GM18861 (cell line): ENCODE data around the gene NEU1.
"Not testable (repeated sequence)": the region's sequence is repeated elsewhere in the genome, so short reads cannot be mapped to it uniquely, and the experiment has no call there.

ENCODE experiments used
- ATAC-seq: cut with Tn5 transposase; IDR thresholded peaks from one replicate; pipeline ENCODE4 v1.9.1; 2021; ENCODE audit not compliant: unreplicated experiment

Gene NEU1

DNA sequence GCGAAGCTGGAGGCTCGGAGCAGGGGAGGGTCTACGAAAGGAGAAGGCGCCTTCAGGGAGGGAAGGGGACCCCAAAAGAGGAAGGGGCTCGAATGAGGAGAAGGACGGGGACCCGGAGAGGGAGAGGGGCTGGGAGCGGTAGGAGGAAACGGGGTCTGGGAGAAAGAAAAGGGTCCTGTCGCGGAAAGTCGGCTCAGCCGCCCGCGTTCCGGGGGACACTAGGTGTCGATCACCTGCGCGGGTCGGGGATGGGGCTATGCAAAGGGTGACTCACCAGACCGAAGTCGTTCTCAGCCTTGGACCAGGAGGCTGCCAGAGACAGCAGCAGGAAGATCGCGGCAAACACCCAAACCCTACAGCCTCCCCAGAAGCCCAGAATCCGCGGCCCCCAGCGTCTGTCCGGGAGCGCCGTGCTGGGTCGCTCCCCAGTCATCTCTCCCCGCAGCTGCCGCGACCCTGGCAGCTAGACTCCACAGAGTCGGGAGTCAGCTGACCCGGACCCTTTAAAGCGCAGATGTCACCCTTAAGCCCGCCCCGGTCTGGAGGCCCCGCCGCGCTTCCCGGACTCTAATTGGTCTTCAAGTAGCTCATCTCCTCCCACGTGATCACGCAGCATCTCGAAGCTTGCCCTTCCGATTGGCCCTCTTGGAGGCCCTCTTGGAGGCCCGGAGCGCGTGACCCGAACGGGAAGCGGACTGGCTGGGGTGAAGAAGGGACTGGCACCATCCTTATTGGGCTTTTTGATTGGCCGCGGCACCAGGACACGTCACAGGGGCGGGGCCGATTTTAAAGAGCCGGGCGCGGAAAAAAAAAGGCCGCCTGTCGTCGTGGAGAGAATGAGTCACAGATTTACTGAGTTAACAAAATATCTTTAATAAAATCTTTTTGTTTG, at the start of gene NEU1:
NEU1 (minus strand) TSS at position 478 of the 892 bp plus-strand sequence; CDS start at position 433, 45 bp downstream.
- peak; percentile 88 for ATAC-seq

DNA sequence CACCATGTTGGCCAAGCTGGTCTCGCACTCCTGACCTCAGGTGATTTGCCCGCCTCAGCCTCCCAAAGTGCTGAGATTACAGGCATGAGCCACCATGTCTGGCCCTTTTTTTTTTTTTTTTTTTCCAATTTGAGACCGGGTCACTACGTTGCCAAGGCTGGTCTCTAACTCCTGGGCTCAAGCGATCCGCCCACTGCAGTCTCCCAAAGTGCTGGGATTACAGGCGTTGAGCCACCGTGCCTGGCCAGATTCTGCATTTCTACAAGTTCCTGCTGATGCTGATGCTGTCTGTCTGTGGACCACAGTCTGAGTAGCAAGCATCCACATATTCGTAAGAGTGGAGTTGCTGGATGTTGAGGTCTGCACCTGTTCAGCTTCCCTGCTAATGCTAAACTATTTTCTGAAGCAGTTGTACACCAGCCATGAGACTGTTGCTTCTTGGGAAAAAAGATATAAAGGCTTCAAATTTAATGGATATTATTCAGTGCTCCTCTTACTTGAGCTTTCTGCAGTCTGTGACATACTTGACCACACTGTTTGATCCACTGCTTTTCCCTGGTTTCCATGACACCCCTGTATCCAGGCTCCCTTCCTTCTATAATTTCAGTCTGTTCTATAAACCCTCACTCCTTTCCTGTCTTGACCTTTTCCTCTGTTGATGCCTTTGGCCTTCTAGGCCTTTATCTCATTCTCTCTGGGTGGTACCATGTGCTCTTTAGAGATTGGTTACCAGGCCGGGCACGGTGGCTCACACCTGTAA, 49.4 kb upstream of the NEU1 start:
- ATAC-seq = no peak

DNA sequence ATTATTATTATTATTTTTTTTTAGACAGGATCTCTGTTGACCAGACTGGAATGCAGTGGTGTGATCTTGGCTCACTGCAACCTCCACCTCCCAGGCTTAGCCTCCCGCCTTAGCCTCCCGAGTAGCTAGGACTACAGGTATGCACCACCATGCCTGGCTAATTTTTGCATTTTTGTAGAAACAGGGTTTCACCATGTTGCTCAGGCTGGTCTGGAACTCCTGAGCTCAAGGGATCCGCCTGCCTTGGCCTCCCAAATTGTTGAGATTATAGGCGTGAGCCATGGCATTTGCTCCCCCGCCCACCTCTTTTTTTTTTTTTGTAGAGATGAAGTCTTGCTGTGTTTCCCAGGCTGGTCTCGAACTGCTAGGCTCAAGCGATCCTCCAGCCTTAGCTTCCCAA, 46.7 kb upstream of the NEU1 start:
- ATAC-seq = not testable (repeated sequence)

DNA sequence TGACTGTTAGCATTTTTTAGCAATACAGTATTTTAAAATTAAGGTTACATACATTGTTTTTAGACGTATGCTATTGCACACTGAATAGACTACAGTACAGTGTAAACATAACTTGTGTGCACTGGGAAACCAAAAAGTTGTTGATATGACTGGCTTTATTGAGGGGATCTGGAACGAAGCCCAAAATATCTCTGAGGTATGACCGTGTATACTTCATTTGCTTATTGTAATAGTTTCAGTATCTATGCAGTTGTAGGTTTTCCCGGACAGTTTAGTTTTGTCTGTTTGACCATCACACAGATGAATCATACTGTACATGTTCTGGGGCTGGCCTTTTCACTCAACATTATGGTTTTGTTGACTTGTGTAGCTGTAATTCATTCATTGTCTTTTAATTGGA, 46.2 kb upstream of the NEU1 start:
- peak; percentile 83 for ATAC-seq

DNA sequence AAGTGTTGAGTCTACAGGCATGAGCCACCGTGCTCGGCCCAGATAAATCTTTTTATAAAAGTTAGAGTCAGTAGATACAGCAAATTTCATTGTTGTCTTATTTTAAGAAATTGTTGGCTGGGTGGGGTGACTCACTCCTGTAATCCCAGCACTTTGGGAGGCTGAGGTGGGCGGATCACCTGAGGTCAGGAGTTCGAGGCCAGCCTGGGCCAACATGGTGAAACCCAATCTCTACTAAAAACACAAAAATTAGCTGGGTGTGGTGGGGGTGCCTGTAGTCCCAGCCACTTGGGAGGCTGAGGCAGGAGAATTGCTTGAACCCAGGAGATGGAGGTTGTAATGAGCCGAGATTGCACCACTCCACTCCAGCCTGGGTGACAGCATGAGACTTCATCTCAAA, 45.6 kb upstream of the NEU1 start:
- not testable (repeated sequence) for ATAC-seq

DNA sequence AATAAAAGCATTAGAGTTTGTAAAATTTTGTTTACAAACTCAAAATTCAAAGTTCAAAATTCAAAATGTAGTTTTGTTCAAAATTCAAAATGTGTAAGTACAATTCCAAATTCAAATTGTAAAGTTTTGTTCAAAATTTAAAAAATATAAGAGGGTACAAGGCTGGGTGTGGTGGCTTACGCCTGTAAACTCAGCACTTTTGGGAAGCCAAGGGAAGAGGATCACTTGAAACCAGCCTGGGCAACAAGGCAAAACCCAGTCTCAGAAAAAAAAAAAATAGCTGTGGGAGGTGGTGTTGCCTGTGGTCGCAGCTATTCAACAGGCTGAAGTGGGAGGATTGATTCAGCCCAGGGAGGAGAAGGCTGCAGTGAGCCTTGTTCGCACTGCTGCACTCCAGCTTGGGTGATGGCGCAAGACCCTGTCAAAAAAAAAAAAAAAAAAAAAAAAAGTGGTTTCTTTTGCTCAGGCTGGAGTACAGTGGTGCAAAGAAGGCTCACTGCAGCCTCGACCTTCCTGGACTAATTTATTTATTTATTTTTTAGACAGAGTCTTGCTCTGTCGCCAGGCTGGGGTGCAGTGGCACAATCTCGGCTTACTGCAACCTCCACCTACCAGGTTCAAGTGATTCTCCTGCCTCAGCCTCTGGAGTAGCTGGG, 44.7 kb upstream of the NEU1 start:
- no peak for ATAC-seq

DNA sequence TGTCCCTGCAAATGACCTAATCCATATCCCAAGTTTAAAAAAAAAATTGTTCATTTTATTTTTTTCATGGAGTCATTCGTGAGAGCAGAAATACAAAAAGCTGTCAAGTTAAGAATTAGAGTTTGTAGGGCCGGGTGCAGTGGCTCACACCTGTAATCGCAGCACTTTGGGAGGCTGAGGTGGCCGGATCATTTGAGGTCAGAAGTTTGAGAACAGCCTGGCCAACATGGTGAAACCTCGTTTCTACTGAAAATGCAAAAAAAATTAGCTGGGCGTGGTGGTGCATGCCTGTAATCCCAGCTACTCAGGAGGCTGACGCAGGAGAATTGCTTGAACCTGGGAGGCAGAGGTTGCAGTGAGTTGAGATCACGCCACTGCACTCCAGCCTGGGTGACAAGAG, 44.1 kb upstream of the NEU1 start:
- not testable (repeated sequence) for ATAC-seq

- no peak for ATAC-seq
Measured at GRCh38 chr6:31906122-31906521, 43.5 kb upstream of the NEU1 start.

DNA sequence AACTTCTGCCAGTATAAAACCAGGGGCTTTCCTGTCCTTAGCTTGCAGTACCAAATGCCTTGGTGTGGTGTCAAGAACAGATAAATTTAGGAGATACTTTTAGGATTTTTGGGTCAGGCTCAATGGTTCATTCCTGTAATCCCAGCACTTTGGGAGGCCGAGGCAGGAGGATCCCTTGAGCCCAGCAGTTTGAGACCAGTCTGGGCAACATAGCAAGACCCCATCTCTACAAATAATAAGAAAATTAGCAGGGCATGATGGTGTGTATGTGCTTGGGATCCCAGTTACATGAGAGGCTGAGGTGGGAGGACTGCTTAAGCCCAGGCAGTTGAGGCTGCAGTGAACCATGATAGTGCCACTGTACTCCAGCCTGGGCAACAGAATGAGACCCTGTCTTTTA, 42.4 kb upstream of the NEU1 start:
- no peak for ATAC-seq

GRCh38 chr6:31903957-31904356, 41.3 kb upstream of the NEU1 start:
- no peak for ATAC-seq

DNA sequence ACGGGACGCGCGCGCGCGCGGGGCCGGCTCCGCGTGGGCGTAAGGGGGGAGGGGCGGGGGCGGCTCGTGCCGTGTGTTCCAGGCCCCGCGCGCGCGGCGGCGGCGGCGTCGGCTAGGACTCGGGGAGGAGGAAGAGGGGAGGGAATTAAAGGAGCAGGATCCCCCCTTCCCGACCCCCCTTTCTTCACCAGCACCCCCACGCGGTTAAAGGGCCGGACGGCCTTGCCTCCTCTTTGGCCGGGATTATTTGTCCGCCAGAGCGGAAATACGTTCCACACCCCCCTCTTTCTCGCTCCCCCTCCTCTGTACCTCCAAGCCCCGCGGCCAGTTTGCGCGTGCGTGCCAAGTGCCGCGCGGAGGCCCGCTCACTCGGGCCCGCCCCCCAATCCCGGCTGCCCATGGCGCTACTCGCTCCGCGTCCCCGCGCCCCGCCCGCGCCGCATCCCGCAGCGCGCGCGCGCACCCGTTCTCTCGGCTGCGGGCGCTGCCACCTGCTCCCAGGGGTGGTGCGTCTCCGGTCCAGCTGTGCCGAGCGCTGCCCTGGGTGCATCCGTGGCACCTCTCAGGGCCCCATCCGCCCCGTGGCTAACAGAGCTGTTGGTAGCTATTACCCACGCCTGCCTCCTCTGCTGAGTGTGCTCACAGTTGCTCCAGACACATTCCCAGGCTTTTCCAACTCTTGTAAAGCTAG, 39.5 kb upstream of the NEU1 start, which contains the start of gene ZBTB12:
ZBTB12 (minus strand) TSS at position 134 of the 691 bp plus-strand sequence. CDS start 781 bp downstream, outside the sequence.
- no peak for ATAC-seq

DNA sequence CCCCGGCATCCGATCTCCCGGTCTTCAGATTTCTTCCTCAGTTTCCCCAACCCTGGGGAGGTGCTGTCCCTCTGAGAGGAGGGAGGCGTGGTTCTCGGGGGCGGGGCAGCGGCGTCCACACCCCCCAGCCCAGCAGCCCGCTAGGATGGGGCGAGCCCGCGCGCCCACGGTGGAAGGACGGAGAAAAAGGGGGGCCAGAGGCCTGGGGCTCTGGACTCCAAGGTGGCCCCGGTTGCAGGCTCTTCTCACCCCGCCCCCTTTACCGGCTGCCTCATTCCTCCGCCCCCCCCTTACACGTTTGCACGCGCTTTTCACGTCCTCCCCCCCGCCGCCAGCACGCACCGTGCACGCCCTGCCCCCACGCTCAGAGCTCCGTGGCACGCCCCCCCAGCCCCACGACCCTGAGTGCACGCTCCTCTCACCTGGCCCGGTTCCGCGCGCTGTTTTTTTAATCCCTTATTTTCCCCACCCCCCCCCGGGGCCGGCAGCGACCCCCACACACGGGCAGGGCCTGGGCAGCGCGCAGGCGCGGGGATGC, 38.9 kb upstream of the NEU1 start:
- ATAC-seq = no peak

GRCh38 chr6:31900917-31901414, 38.3 kb upstream of the NEU1 start:
- no peak for ATAC-seq

DNA sequence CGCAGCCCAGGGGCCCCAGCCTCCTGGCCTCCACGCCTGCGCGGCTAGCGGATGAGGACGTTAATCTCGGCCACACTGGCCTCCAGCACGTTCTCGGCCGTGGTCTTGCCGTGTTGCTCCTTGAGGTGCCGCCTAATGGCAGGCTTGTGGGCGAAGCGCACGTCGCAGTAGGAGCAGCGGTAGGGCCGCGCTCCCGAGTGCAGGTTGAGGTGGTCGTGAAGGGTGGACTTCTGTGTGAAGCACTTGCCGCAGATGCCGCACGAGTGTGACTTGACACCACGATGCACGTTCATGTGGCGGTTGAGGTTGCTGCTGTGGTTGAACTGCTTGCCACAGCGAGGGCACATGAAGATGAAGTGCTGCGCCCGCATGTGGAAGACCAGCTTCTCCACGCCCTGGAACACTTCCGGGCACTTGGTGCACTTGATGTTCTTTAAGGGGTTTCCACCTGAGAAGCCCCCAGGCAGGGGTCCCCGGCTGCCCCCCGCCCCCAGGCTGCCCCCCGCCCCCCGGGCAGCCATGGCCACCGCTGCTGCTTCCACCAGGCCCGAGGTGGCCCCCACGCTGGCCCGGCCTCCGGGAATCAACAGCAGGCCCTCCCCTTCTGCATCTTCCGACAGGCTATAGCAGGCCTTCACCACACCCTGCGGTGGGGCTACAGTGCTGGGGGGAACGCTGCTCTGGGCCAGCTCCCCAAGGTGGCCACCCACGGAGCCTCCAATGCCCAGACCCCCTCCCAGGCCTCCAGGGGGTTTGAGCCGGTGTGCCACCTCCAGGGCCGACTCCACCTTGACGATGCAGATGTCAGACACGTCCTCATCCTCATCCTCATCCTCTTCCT, 37.5 kb upstream of the NEU1 start:
- ATAC-seq = no peak

- ATAC-seq = no peak
Measured at GRCh38 chr6:31899215-31899614, 36.6 kb upstream of the NEU1 start.

- ATAC-seq = no peak
Measured at GRCh38 chr6:31898383-31899011, 35.9 kb upstream of the NEU1 start.

DNA sequence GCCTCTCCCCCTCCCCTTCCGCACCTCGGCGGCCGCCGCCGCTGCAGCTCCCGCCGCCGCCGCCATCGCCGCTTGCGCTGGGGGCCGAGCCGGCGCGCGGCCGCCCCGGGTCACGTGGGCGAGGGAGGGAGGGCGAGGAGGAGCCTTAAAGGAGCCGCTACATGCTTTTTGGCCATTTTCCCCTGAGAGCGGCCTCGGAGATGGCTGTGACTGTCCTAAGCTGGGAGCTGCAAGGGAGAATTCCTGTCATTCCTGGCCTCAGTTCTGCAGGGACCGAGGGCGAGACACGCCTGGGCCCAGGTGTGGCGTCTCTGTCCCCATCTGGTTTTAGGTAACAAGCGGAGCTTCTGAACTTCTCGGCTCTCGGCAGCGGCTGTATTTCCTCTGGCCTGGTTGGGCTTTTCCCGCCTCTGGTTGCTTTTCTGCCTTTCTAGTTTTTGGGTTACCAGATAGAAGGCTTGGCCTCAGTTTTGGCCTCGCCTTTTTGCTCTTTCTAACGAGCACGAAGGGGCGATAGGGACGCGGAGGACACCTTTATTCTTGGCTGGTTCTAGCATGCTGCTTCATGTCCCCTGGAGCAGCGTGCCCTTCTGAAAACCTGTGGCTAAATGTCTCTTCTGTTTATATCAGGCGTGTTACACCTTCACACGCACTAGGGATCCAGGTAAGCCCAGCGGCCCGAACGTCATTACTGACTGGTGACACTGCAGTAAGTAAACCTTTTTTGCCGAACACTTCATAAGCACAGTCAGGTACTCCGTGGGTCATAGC, 35.2 kb upstream of the NEU1 start, which contains the start of gene EHMT2:
EHMT2 (minus strand) TSS at position 87 of the 771 bp plus-strand sequence; CDS start at position 66, 21 bp downstream.
- ATAC-seq = peak; percentile 37
